ENCODE data around the gene CACNA2D4.

DNA sequence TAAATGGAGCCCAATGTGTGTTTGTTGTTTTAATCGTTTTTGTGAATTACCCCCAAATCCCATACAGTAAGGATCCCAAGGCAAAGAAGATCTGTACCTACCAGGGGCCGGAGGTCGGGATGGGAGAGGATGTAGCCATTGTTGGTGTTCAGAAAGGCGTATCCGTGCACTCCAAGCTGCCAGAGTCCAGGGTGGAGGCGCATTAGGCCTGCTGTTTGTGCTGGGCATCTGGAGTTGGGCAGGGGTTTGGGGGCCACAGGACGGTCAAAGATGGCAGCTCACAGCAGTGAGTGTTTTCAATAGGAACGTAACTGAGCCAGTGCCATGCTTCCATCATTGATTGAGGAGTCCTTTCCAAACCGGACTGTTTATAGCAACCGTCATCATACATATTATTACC, 40.2 kb downstream of the CACNA2D4 start:
- TF ChIP-seq POLR2A (IDR thresholded peaks at IDR 0.05) = no peak
- TF ChIP-seq, protein P1, sequence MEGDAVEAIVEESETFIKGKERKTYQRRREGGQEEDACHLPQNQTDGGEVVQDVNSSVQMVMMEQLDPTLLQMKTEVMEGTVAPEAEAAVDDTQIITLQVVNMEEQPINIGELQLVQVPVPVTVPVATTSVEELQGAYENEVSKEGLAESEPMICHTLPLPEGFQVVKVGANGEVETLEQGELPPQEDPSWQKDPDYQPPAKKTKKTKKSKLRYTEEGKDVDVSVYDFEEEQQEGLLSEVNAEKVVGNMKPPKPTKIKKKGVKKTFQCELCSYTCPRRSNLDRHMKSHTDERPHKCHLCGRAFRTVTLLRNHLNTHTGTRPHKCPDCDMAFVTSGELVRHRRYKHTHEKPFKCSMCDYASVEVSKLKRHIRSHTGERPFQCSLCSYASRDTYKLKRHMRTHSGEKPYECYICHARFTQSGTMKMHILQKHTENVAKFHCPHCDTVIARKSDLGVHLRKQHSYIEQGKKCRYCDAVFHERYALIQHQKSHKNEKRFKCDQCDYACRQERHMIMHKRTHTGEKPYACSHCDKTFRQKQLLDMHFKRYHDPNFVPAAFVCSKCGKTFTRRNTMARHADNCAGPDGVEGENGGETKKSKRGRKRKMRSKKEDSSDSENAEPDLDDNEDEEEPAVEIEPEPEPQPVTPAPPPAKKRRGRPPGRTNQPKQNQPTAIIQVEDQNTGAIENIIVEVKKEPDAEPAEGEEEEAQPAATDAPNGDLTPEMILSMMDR (IDR thresholded peaks at IDR 0.05) = no peak

All from thyroid gland (tissue), 4 donors.